ENCODE measurements around the gene PTGER4.
"Not testable (repeated sequence)": the region's sequence is repeated elsewhere in the genome, so short reads cannot be mapped to it uniquely, and the experiment has no call there.

Gene PTGER4

DNA sequence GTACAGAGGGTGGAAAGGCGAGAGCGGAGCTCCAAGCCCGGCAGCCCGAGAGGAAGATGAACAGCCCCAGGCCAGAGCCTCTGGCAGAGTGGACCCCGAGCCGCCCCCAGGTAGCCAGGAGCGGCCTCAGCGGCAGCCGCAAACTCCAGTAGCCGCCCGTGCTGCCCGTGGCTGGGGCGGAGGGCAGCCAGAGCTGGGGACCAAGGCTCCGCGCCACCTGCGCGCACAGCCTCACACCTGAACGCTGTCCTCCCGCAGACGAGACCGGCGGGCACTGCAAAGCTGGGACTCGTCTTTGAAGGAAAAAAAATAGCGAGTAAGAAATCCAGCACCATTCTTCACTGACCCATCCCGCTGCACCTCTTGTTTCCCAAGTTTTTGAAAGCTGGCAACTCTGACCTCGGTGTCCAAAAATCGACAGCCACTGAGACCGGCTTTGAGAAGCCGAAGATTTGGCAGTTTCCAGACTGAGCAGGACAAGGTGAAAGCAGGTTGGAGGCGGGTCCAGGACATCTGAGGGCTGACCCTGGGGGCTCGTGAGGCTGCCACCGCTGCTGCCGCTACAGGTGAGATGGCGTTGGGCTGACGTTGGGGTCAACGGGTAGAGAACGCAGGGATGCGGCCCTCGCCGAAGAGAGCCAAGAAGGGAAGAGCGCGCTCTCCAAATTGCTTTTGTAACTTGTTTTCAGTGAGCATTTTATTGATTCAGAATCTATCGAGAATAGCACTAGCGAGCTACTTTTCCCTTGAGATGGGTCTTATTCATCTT lies at the start of gene PTGER4:
Gene PTGER4, plus strand, starts transcription at position 3 of the 769 bp plus-strand sequence. CDS start 1,079 bp downstream, outside the sequence.
- peak in 1 of 2 donors; percentile 33 for DNase-seq (ENCODE audit: low read depth in 2 of 2)

DNA sequence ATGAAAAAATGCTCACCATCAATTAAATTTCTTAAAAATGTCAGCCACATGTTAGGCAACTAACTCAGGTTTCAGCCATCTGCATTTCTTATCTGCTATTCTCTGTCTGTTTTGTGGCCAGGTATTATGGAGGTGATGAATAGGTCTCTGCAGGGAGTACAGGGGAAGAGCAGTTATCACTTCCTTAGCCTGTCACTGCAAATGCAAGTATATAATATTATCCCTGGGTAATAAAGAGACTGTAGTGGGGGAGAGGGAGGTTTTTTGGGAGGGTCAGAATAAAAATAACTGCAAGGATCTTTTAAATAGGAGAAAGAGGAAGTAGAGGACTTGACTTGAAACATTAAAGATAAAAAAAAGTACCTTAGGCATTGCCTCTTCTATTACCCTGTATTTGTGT lies 49.6 kb upstream of the PTGER4 start:
- no peak for DNase-seq (ENCODE audit: low read depth in 2 of 2)

DNA sequence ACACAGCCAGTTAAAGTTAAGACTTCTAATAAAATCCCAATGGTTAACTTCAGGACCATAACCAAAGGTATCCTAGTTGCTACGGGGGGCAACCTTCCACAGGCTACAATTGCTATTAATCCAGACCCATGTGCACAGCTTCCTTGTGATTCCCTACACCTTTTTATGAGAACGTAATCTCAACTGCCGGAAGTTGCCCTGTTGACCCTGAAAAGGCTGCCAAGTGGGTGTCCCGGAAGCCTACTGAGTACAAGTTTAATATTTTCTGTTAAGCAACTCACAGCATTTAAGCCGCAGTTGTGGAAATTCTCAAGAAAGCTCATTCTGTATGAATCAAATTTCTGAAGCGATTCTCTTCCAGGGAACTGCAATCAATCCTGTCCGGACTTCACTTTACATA lies 48.5 kb upstream of the PTGER4 start:
- DNase-seq (ENCODE audit: low read depth in 2 of 2) = no peak

DNA sequence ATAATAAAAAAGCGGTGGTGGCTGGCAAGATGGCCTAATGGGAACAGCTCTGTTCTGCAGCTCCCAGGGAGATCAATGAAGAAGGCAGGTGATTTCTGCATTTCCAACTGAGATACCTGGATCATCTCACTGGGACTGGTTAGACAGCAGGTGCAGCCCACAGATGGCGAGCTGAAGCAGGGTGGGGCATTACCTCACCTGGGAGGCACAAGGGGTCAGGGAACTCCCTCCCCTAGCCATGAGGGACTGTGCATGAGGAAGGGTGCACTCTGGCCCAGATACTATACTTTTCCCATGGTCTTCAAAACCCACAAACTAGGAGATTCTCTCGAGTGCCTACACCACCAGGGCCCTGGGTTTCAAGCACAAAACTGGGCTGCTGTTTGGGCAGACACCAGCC lies 45.6 kb upstream of the PTGER4 start:
- DNase-seq (ENCODE audit: low read depth in 2 of 2) = no peak

DNA sequence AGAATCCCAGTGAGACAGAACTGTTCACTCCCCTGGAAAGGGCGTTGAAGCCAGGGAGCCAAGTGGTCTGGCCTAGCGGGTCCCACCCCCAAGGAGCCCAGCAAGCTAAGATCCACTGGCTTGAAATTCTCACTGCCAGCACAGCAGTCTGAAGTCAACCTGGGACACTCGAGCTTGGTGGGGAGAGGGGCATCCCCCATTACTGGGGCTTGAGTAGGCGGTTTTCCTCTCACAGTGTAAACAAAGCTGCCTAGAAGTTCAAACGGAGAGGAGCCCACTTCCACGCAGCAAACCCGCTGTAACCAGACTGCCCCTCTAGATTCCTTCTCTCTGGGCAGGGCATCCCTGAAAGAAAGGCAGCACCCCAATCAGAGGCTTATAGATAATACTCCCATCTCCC lies 45.1 kb upstream of the PTGER4 start:
- DNase-seq (ENCODE audit: low read depth in 2 of 2) = no peak

DNA sequence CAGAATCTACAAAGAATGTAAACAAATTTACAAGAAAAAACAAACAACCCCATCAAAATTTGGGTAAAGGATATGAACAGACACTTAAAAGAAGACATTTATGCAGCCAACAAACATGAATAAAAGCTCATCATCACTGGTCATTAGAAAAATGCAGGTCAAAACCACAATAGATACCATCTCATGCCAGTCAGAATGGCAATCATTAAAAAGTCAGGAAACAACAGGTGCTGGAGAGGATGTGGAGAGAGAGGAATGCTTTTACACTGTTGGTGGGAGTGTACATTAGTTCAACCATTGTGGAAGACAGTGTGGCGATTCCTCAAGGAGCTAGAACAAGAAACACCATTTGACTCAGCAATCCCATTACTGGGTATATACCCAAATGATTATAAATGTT lies 40.2 kb upstream of the PTGER4 start:
- not testable (repeated sequence) for DNase-seq (ENCODE audit: low read depth in 2 of 2)

DNA sequence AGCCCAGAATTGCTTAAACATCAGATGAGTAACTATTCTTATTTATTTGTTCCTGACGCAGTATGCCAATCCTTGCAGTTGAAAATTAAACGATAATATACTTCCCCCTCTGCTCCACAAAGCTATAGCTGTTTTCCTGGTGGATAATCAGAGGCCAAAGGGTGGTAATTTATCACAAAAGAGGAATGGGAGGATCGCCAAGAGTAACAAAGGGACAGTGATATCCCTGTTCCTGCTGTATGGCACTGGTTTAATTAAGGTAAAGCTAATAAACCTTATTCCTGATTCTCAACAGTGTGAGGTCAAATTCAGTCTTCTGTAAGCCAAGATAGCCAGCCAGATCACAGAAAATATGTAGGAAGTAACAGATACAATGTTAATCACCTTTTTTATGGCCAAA lies 33.4 kb upstream of the PTGER4 start:
- no peak for DNase-seq (ENCODE audit: low read depth in 2 of 2)

DNA sequence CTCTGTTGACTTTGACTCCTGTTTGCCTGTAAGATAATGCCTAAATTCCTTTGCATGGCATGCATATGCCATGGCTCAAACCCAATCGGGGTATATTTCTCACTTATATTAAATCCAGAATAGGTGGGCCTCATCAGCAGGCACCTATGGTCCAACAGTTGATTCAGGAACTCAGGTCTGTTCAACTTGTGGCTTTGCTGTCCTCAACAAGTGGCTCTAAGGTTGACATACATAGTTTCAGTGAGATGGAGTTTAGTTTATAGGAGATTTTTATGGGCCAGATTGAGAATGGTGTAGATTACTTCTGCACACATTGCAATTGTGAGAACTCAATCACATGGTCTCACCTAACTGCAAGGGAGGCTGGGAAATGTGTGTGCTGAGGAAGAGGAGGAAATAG lies 31.6 kb upstream of the PTGER4 start:
- DNase-seq (ENCODE audit: low read depth in 2 of 2) = no peak

DNA sequence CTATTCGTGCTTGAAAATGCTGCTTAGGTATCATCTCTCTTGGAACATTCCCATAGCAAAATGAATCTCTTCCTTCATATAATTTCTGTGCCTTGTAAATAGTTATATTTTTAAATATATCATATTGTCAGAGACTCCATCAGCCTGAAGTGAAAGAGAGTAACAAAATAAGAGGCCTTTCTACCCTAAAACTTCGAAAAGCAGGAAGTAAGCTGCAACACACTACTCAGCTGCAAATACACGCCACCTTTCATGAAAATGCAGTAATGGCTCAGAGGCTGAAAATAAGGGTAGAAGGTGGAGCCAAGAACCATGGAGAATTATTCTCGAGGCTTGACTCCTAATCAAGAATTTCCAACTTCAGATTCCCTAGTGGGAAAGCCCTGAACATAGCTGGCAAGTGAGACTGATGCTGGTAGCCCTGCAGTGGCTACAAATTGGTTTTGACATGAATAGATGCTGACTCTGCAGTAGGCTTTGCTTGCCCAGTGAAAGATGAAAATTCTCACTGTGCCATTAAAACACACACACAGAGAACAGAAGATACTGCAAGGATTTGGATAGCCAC lies 30.2 kb upstream of the PTGER4 start:
- DNase-seq (ENCODE audit: low read depth in 2 of 2) = no peak

DNA sequence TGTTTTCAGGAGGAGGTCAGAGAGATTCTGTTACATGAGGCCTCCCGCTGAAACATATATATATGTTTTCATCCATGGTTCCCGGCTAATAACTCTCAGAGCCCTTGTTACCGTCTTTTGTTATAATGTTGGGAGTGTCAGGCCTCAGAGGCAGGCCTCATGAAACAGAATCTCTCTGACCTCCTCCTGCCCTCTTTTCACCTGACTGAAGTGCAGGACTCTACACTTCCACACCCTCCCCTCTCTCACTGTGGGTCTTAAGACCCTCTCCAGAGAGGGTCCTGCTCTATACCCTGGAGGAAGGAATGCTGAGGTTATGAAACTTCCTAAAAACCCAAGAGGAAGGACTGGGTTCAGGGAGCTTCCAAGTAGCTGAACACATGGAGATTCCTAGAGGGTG lies 28.5 kb upstream of the PTGER4 start:
- no peak for DNase-seq (ENCODE audit: low read depth in 2 of 2)

DNA sequence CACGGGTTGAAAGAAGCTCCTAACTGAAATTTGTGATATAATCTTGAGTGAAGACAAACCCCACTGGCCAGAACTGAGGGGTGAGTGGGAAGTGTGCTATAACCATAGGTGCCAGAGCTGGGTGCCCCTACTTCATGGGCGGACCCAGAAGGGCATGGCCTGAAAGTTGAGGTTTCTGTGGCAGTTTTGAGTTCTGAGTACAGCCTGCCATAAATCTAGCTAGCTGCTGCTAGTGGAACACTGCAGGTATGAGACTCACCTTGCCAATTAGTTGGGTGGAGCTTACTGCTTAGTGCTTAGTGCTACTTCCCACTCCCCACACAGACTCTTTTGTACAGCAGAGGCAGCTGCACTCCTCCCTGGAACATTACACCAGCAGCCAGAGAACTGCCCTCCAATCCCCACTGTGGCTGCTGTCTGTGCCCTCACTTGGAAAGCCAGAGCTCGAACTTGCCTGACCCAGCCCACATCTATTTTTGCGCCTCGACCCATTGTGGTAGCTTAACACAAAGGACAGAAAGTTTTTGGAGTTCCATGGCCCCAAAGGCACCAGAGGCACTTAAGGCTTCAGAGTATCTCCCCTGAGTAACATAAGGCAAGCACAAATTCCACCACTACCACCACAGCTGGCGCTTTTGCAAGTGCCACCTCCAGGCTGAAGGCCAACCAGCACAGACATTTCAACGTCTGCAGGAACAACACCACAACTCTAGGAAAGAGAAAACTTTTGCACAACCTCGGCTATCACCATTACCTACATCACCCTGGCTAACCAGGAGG lies 27.1 kb upstream of the PTGER4 start:
- no peak for DNase-seq (ENCODE audit: low read depth in 2 of 2)

DNA sequence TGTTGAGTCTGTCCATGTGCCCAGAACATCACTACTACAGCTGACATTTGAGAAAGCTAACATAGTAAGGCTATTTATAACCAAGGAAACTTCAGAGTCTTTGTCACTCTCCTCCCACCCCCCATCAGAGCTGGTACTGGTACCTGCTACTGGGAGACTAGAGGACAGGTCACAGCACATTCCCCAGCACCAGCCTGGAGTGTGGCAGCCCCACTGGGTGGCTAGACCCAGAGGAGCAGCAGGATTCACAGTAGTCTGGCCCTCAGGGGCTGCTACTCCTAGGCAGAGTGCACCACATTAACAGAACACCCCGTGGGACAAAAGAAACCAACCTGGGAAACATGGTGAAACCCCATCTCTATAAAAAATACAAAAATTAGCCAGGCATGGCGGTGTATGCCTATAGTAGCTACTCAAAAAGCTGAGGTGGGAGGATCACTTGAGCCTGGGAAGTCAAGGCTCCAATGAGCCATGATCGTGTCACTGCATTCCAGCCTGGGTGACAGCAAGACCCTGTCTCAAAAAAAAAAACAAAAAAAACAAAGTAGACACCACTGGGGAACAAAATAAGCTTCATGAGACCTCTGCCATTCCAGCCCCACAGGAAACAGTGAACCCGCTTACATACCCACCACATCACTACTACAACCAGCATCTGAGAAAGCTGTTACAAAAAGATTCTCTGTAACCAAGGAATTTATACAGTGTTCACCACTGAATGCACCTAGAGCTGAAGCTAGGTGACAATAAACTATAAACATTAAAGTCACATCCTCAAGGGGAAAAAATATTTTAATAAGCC lies 26.3 kb upstream of the PTGER4 start:
- DNase-seq (ENCODE audit: low read depth in 2 of 2) = no peak

DNA sequence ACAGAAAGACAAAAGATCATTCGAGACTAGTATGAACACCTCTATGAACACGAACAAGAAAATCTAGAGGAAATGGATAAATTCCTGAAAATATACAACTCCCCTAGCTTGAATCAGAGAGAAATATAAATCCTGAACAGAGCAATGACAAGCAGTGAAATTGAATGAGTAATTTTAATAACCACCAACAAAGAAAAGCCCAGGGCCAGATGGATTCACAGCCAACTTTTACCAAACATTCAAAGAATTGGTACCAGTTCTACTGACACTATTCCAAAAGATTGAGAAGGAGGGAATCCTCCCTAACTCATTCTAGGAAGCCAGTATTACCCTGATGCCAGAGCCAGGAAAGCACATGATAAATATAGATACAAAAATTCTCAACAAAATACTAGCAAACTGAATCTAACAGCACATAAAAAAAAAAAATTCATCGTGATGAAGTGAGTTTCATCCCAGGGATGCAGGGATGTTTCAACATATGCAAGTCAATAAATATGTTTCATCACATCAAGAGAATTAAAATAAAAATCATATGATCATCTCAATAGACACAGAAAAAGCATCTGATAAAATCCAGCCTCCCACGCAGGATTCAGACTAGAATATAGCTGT lies 25.2 kb upstream of the PTGER4 start:
- DNase-seq (ENCODE audit: low read depth in 2 of 2) = no peak

DNA sequence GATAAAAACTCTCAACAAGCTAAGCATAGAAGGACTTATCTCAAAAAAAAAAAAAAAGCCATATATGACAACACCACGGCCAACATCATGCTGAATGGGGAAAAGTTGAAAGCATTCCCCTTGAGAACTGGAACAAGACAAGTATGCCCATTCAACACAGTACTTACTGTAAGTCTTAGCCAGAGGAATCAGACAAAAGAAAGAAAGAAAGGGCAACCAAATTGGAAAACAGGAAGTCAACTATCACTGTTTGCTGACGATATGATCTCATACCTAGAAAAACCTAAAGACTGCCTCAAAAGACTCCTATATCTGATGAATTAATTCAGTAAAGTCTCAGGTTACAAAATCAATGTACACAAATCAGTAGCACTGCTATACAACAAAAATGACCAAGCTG lies 24.6 kb upstream of the PTGER4 start:
- no peak for DNase-seq (ENCODE audit: low read depth in 2 of 2)

DNA sequence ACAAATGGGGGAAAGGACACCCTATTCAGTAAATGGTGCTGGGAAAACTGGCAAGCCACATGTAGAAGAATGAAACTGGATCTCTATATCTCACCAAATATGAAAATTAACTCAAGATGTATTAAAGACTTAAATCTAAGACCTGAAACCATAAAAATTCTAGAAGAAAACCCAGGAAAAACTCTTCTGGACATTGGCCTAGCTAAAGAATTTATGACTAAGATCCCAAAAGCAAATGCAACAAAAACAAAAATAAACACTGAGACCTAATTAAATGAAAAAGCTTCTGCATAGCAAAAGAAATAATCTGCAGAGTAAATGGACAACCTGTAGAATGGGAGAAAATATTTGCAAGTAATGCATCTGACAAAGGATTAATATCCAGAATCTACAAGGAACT lies 23.6 kb upstream of the PTGER4 start:
- not testable (repeated sequence) for DNase-seq (ENCODE audit: low read depth in 2 of 2)

DNA sequence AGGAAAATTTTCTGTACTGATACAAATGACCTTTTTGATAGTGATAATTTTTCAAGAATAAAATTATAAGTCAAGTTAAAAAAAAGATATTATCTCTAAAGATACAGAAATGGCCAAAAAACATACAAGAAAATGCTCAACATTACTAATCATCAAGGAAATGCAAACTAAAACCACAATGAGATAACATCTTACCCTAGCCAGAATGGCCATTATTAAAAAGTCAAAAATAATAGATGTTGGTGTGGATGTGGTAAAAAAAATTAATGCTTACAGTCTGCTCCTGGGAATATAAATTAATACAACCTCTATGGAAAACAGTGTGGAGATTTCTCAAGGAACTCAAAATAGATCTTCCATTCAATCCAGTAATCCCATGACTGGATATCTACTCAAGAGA lies 22.9 kb upstream of the PTGER4 start:
- no peak for DNase-seq (ENCODE audit: low read depth in 2 of 2)

DNA sequence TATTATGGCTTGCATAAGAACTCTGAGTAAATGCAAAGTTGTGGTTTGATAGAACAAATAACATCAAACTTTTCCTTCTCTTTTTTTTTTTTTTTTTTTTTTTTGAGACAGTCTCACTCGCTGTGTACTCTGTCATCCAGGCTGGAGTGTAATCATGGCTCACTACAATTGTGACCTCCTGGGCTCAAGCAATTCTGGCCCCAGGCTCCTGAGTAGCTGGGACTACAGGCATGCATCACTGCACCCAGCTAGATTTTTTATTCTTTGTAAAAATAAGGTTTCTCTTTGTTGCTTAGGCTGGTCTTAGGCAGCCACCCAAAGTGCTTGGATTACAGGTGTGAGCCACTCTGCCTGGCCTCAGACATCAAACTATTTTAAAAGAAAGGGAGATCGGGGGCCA lies 19.0 kb upstream of the PTGER4 start:
- DNase-seq (ENCODE audit: low read depth in 2 of 2) = no peak

DNA sequence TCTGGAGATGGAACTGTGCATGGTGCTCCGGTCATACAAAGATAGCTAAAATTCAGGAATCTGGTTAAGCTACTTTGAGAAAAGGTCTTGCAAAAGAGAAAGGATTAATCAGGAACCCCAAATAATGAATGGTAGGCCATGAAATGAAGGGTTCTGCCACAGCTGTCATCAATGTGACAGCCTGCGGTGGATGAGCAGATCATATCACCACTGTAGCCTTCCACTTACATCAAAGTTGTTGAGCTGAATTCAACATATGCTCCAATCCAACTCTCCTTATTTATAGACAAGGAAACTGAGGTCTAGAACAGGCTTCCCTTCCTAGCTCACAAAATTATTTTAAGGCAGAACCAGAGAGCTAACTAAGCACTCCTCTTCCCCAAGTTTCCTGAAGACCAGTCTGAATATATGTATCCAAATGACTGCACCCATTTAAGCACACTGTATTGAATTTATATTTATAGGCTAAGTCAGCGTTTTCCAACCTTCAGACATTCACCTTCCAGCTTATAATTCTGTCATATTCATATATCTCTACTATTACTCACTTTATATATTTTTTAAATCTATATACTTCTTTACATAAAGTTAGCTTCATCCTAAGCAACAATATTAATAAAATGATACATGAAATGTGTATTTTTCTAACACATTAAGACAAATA lies 13.9 kb upstream of the PTGER4 start:
- no peak for DNase-seq (ENCODE audit: low read depth in 2 of 2)

DNA sequence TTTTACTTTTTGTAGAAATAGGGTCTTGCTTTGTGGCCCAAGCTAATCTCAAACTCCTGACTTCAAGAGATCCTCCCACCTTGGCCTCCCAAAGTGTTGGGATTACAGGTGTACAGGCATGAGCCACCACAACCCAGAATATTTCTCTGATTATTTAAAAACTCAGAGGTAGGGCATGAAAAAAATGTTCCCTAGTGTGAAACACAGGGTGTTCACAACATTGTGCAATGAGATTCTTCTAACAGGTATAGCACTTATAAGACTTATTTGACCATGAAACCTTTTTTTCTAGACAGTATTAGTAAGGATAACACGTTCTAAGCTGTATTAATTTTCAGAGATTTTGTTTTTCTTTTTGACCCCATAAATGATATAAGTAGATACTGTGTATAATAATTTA lies 13.1 kb upstream of the PTGER4 start:
- no peak for DNase-seq (ENCODE audit: low read depth in 2 of 2)

DNA sequence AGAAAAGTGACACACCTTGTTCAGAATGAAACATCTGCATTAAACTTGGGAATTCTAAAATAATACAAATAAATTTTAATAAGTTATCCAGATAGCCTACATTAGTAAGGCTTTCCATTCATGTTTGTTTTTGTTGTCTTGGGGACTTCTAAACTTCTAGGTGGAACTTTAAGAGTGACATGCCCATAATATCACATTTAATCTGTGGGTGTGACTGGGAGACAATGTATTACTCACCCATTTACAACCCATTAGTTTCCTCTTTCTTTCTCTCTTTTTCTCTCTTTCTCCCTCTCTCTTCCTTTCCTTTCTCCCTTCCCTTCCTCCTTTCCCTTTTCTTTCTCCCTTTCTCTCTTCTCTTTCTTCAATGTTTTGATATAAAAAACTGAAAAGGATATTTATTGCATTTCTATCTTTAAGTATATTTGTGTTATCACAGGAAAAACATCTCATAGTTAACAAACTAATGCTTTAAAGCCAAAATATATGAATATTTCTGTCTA lies 12.5 kb upstream of the PTGER4 start:
- no peak for DNase-seq (ENCODE audit: low read depth in 2 of 2)
